OCI-LY1 (cell line): ENCODE data around the gene KIF25.

Experiments used
- EZH2 ChIP-seq: fragments of 200-600 bp; sonication (generic), shearing (Covaris generic); IDR thresholded peaks from 2 replicates; pipeline ENCODE4 v1.8.0; 2017; ENCODE audit warnings: borderline replicate concordance, mixed run types, mild to moderate bottlenecking, antibody characterized with exemption, low read length, moderate library complexity, mixed read lengths
- TF ChIP-seq, protein P1 (sequence below): fragments of 200-600 bp; sonication (generic), shearing (Covaris generic); IDR thresholded peaks from 2 replicates; pipeline ENCODE4 v1.5.1; 2017; ENCODE audit warnings: mild to moderate bottlenecking, antibody characterized with exemption, low read length, moderate library complexity, mixed read lengths

DNA sequence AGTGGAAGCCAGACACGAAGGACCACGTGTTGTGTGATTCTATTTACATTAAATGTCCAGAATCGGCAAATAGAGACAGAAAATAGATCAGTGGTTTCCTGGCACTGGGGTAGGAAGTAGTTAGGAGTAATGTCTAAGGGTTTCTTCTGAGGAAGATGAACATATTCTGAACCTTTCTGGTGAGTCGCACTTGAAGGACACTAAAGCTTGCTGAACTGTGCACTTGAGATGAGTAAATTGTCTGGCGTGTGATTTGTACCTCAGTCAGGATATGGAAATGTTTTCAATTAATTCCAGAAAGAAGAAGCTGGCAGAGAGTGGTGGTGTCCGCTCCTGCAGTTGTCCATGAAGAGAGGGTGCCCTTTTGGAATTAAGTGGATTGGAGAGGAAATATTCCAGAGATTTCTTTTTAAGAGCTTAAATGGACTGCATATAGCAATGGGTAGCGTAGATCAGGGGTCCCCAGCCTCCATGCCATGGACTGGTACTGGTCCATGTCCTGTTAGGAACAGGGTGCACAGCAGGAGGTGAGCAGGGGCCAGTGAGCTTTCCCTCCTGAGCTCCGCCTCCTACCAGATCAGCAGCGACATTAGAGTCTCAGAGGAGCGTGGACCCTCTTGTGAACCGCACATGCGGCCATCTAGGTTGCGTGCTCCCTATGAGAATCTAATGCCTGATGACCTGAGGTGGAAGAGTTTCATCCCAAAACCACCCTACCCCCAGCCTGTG lies 12.4 kb upstream of the KIF25 start:
- no peak for TF ChIP-seq EZH2
- TF ChIP-seq, protein P1, sequence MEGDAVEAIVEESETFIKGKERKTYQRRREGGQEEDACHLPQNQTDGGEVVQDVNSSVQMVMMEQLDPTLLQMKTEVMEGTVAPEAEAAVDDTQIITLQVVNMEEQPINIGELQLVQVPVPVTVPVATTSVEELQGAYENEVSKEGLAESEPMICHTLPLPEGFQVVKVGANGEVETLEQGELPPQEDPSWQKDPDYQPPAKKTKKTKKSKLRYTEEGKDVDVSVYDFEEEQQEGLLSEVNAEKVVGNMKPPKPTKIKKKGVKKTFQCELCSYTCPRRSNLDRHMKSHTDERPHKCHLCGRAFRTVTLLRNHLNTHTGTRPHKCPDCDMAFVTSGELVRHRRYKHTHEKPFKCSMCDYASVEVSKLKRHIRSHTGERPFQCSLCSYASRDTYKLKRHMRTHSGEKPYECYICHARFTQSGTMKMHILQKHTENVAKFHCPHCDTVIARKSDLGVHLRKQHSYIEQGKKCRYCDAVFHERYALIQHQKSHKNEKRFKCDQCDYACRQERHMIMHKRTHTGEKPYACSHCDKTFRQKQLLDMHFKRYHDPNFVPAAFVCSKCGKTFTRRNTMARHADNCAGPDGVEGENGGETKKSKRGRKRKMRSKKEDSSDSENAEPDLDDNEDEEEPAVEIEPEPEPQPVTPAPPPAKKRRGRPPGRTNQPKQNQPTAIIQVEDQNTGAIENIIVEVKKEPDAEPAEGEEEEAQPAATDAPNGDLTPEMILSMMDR, result no peak
